GM23338 (cell line): Measurements from ENCODE around the gene VSTM2L.

ENCODE experiments used
- CREB1 ChIP-seq: fragments of 250-450 bp; sonication (Bioruptor Pico); IDR thresholded peaks from 2 replicates; pipeline ENCODE4 v1.5.0; 2020; ENCODE audit warnings: low read depth, mild to moderate bottlenecking, moderate library complexity
- EZH2 ChIP-seq: fragments of 200-600 bp; sonication (generic); IDR thresholded peaks from one replicate; pipeline ENCODE4 v1.8.0; 2017; ENCODE audit warnings: antibody characterized with exemption, mild to moderate bottlenecking, low read depth; ENCODE audit not compliant: unreplicated experiment
- EZH2phosphoT487 ChIP-seq: fragments of 200-600 bp; sonication (generic); IDR thresholded peaks from one replicate; pipeline ENCODE4 v1.8.1; 2018; ENCODE audit warnings: antibody characterized with exemption; ENCODE audit not compliant: unreplicated experiment
- JUNB ChIP-seq: IDR thresholded peaks from one replicate; pipeline ENCODE4 v1.6.1; 2016; ENCODE audit warnings: antibody characterized with exemption; ENCODE audit not compliant: unreplicated experiment
- POLR2AphosphoS5 ChIP-seq: IDR thresholded peaks from 2 replicates; pipeline ENCODE4 v1.6.1; 2016; ENCODE audit warnings: antibody characterized with exemption, low read depth
- TF ChIP-seq, protein P1 (sequence below), 2 experiments: fragments of 200-600 bp in 1 of 2; sonication (generic) in 1 of 2; conservative IDR thresholded peaks; 2 replicates each; pipeline versions ENCODE4 v1.5.1 to v1.6.1; 2016 to 2017; ENCODE audit warnings: antibody characterized with exemption in 2 of 2, low read depth in 2 of 2, mild to moderate bottlenecking in 2 of 2, moderate library complexity in 1 of 2
- TF ChIP-seq, protein P2 (sequence below): IDR thresholded peaks from one replicate; pipeline ENCODE4 v1.6.1; 2018; ENCODE audit warnings: antibody characterized with exemption; ENCODE audit not compliant: unreplicated experiment

DNA sequence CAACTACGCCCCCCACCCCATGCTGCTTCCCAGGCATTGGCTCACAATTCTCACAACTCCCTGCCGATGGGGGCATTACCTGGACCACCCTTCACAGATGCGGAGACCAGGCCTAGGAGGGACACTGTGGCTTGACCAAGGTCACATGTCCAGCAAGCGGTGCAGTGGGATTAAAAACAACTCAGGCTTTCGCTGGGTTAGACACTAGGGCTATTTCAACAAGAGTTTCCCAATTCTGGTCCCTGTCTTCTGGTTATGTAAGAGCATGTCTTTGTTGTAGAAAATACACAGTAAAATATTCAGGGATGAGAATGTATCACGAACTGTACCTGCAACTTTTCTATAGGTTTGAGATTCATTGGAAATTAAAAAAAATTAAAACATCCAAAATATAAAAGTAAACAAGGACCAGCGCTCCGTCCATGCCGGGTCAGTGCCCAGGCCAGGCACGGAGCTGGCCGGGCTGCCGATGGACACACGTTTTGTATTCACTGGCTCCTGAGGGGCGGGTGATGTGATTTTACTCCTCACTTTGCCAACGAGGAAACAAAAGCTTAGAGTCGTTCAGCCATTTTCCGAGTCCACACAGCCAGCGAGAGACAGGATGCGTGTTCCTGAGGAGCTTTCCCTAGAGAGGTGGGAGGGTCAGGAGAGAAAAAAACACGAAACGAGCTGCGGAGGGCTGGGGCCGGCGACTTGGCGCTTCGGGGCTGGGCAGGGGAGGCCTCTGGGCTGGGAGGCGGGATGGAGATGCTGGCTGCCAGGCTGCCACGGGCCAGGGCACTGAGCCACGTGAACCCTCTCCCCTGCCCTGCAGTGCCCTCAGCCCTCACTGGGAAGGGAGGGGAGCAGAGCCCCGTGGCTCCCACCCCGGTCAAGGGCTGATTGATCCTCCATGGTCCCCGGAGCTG, 17.1 kb upstream of the VSTM2L start:
- TF ChIP-seq POLR2AphosphoS5 (no peak), CREB1 (no peak), EZH2 (no peak), EZH2phosphoT487 (no peak), JUNB (no peak)
- TF ChIP-seq, protein P1, sequence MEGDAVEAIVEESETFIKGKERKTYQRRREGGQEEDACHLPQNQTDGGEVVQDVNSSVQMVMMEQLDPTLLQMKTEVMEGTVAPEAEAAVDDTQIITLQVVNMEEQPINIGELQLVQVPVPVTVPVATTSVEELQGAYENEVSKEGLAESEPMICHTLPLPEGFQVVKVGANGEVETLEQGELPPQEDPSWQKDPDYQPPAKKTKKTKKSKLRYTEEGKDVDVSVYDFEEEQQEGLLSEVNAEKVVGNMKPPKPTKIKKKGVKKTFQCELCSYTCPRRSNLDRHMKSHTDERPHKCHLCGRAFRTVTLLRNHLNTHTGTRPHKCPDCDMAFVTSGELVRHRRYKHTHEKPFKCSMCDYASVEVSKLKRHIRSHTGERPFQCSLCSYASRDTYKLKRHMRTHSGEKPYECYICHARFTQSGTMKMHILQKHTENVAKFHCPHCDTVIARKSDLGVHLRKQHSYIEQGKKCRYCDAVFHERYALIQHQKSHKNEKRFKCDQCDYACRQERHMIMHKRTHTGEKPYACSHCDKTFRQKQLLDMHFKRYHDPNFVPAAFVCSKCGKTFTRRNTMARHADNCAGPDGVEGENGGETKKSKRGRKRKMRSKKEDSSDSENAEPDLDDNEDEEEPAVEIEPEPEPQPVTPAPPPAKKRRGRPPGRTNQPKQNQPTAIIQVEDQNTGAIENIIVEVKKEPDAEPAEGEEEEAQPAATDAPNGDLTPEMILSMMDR (conservative IDR thresholded peaks at IDR 0.05; ENCODE audit: low read depth in 2 of 2) = no peak
- TF ChIP-seq, protein P2, sequence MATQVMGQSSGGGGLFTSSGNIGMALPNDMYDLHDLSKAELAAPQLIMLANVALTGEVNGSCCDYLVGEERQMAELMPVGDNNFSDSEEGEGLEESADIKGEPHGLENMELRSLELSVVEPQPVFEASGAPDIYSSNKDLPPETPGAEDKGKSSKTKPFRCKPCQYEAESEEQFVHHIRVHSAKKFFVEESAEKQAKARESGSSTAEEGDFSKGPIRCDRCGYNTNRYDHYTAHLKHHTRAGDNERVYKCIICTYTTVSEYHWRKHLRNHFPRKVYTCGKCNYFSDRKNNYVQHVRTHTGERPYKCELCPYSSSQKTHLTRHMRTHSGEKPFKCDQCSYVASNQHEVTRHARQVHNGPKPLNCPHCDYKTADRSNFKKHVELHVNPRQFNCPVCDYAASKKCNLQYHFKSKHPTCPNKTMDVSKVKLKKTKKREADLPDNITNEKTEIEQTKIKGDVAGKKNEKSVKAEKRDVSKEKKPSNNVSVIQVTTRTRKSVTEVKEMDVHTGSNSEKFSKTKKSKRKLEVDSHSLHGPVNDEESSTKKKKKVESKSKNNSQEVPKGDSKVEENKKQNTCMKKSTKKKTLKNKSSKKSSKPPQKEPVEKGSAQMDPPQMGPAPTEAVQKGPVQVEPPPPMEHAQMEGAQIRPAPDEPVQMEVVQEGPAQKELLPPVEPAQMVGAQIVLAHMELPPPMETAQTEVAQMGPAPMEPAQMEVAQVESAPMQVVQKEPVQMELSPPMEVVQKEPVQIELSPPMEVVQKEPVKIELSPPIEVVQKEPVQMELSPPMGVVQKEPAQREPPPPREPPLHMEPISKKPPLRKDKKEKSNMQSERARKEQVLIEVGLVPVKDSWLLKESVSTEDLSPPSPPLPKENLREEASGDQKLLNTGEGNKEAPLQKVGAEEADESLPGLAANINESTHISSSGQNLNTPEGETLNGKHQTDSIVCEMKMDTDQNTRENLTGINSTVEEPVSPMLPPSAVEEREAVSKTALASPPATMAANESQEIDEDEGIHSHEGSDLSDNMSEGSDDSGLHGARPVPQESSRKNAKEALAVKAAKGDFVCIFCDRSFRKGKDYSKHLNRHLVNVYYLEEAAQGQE = no peak
